NCI-H226 (cell line): ENCODE results near the gene GLRX2.

Source experiments
- DNase-seq: peaks from one replicate; pipeline ENCODE4 v3.0.0-alpha.2; 2015

GLRX2 gene

GRCh38 chr1:193111641-193112090, 6.5 kb upstream of the GLRX2 start:
- DNase-seq, result peak; percentile 78

DNA sequence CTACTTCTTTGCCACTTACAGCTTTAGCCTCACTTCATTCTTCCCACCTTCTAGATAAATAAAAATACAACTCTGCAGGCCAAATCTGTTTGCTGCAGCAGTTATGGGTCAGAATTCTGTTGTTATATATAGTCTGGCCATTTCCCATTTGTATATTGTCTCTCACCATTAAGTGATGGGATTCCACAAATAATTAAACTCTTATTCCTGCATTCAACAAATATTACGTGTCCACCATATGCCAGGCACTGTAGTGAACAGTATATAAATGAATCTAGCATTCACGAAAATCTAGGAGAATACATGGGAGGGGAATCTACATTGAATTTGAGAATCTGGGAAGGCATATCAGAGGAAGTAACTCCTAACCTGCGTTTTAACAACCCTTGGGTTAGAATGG, 5.7 kb upstream of the GLRX2 start:
- no peak for DNase-seq

GRCh38 chr1:193110246-193110645, 5.0 kb upstream of the GLRX2 start:
- no peak for DNase-seq

GRCh38 chr1:193109619-193110018, 4.4 kb upstream of the GLRX2 start:
- no peak for DNase-seq

- DNase-seq, result no peak
These were observed 3.3 kb upstream of the GLRX2 start for GRCh38 chr1:193108471-193108870.

DNA sequence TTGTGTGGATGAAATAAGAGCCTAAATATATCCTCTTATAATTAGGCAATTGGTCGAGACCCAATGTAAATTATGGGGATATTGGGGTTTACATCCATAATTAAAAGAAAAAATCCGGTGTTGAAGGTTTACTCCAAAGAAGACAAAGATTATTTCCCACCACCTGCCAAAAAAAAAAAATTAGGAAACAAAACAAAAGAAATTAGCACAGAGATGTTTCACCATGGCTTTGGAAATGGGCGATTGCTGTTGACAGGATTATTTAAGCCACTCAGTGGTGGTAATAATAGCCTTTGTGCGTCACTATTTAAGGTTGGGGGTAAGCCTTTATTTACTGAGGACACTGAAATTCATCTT, 585 bp upstream of the GLRX2 start:
- DNase-seq, result no peak

GRCh38 chr1:193104502-193104906, 710 bp downstream of the GLRX2 start:
- DNase-seq, result peak; percentile 29

DNA sequence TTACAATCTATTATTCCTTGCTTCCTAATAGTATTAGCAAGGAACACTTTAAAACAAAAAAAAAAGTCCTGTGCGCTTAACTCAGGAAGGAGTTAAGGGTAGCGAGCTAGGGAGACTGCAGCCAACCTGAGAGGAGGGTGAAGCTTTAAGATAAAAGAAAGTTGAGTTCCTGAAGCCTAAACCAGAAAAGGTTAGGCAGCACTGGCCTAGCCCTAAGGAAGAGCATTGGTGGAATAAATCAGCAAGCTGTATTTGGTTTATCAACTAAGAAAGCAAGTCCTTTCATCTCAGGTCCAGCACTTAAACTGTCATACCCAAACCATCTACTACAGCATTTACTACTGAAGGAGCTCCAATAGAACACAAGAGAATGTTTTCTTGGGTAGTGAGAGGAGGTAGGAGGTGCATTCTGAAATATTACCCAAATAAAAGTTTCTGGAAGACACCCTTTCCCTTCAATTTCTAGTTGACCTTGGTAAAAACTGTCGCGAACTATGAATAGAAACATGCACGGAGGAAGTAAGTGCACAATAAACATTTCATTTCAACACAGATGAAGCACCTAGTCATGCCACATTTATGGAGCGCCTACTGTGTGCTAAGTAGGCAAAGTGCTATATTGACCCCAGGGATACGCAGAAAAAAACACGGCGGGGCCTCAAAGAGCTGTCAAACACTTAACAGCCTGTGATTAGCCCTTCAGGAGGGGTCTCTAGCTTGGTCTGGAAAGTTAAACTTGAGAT, 1.3 kb downstream of the GLRX2 start:
- no peak for DNase-seq

DNA sequence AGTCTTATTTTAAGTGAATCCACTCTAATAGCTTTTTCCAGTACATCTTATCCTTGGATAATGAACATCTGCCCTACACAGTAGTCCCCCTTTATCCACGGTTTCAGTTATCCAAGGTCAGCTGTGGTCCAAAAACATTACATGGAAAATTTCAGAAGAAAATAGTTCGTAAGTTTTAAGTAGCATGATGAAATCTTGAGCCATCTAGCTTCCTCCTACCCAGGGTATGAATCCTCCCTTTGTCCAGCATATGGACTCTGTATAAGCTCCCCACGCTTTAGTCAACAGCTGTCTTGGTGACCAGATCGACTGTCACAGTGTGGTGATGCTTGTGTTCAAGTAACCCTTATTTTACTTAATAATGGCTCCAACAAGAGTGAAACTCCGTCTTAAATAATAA, 2.6 kb downstream of the GLRX2 start:
- DNase-seq, result no peak

- no peak for DNase-seq
These were observed 11.1 kb downstream of the GLRX2 start for GRCh38 chr1:193094112-193094511.

DNA sequence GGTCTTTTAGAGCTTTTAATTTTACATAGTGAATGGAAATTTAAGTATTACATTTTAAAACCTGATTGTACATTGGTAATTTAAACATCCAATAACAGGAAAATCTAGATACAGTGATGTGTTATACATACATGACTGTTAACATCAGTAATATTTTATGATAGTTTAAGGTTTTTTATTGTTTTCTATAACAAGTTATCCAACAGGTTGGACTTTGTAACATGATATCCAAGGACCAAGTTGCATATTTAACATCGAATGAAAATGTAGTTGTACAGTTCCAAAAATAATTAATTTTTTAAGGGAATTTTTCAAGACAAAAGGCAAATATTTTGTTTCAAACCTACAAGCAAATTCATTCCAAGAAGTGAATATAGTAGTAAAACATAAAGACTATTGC, 14.3 kb downstream of the GLRX2 start:
- DNase-seq, result no peak

DNA sequence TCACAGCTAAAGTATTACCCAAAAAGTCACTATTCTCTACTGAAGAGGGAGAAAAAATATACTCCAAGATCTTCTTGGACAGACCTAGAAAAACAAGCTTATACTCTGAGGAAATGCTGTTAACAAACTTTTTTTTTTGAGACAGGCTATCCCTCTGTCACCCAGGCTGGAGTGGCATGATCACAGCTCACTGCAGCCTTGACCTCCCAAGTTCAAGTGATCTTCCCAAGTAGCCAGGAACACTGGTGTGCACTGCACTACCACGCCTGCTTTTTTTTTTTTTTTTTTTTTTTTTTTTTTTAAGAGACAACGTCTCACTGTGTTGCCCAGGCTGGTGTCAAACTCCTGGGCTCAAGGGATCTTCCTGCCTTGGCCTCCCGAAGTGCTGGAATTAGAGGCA, 17.3 kb downstream of the GLRX2 start:
- DNase-seq, result no peak

GRCh38 chr1:193086342-193086741, 18.9 kb downstream of the GLRX2 start:
- DNase-seq, result no peak

DNA sequence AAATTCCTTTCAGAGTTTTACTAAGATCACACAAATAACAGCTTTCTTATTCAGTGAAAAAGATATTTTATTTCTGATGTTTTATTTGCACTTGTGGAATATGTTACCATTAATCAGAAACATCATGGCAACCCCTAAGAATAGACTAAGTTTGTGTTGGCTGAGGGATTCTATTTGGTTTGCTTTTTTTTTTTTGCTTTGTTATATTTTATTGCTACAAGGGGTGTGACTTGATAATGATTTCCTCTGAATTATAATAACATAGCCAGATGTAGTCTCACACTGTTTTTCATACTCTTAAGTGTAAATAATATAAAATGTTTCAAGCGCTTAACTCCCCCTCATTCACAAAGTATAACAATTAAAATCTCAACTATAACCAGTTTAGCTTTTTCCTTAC, 20.0 kb downstream of the GLRX2 start:
- no peak for DNase-seq

DNA sequence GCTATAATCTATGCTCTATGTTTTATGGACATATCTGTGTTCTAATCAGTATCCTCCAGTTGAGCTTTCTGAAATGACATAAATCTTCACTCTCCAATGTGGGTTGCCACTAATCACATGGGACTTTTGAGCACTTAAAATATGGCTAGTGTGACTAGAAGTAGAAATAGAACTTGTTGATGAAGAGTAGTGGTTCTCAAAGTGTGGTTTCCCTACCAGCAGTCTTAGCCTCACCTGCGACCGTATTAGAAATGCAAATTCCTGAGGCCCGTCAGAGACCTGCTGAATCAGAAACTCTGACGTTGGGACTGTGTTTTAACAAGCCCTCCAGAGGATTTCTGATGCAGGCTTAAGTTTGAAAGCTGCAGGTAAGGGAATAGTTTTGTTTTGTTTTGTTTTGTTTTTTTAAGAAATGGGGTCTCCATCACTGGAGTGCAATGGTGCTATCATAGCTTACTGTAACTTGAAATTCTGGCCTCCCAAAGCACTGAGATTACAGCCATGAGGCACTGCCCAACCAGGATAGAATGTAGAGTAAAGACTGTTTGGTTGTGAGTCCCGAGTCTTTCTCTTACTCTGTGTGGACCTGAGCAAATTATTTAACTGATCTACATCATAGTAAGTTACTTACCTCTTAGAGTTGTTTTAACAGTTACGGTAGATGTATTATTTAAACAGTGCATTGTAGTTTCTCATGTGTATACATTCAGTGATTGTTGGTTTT, 21.7 kb downstream of the GLRX2 start:
- no peak for DNase-seq

- DNase-seq, result no peak
These were observed 26.0 kb downstream of the GLRX2 start for GRCh38 chr1:193079187-193079586.

GRCh38 chr1:193077991-193078390, 27.2 kb downstream of the GLRX2 start:
- peak; percentile 4 for DNase-seq

GRCh38 chr1:193070942-193071341, 34.3 kb downstream of the GLRX2 start:
- DNase-seq, result no peak

DNA sequence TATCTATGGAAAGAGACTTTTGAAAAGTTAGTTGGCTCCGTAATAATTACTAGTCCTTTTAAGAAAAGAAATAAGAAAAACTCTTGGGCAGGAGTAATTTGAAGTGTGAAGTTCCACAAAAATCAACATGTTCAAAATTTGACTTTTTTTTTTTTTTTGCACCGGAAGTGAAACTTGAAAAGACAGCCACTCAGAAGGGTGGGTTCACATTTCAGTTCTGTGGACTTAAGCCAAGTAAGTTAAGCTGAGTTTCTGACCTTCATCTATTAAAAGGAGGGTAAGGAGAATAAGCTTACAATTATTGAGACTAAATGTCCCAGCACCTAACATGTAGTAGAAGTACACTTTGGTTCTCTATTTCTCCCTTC, 34.8 kb downstream of the GLRX2 start:
- no peak for DNase-seq

DNA sequence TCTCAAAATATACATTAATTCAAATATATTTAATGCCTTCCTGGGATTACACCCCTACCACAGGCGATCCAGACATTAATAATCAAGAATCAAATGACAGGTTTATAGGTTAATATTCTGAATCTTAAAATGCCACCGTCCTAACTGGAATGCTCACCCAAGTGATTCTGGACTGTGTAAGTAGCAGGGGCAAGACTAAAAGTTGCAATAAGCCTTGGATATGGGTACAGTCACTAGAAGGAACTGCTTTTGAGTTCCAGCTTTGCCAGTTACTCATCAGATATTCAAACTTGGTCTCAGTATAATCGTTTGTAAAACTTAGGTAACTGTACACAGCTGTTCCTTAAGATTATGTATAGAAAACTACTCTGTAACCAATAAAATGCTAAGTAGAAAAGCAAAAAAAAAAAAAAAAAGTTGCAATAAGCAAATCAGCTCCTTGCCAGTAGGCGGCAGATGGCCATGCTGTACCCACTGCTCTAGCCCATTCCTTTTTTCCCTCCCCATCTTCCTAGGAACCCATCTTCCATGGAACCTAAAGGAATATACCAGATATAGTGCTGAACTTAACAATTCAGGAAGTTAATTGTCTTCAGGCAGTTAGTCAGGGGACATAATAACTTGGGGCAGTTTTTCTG, 35.3 kb downstream of the GLRX2 start:
- DNase-seq, result no peak

- no peak for DNase-seq
These were observed 37.2 kb downstream of the GLRX2 start for GRCh38 chr1:193068013-193068412.

DNA sequence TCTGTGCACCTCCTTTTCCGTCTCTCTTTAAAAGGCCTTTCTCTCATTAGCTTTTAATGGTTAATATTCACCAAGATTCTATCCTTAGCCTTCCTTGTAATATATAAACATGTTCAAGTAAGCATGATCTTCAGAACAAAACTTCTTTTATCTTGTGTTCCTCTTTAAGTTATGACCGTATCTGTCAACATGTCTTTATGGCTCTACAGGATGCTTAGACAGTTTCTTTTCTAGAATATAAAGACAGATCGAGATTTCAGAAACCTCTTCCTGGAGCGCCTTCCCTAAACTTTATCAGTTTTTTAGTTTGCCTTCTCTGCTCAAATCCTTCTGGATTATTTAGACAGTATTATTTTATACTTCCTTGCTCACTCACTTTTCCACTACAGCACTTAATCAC, 38.6 kb downstream of the GLRX2 start:
- DNase-seq, result no peak

DNA sequence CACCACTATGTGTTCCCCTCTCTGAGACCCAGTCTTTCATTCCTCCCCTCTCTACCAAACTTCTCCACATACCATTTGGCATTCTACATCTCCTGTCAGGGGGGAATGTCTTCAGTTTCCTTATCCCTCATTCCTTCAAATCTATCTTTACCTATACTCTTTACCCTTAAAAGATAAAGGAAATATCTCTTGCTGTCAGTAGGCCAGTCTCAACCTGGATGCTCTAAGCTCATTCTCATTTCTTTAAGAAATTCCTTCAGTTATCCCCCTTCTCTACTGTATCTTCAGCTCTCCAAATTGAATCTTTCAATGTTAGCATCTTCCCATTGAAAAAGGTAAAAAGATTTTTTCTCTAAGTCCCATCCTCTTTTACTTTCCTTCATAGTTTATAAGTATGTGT, 39.3 kb downstream of the GLRX2 start:
- no peak for DNase-seq
